ENCODE measurements around the gene CIAO3. TPM values are rescaled to one million over a fixed set of nuclear protein-coding genes. Genes with fewer than 3 reads are reported as not detected.

CIAO3 gene
- total RNA-seq, 1 experiment from 2014 or later = 50.9 TPM

- DNase-seq (ENCODE audit: low spot score) = no peak
- H3K27ac Mint-ChIP-seq = no peak overlapping the region
- no peaks in the 10 kb centered on the region for H3K9me3 Mint-ChIP-seq
- ATAC-seq = no peak
- H3K4me1 Mint-ChIP-seq = peaks cover 9% of the 10 kb centered on the region
- TF ChIP-seq IRF1 (CRISPR knock-in tag; IDR thresholded peaks at IDR 0.05) (no peak), ETV6 (CRISPR knock-in tag; IDR thresholded peaks at IDR 0.05) (no peak)
- H3K27me3 Mint-ChIP-seq (ENCODE audit: low read depth) = peaks cover 9% of the 10 kb centered on the region
- no peaks in the 10 kb centered on the region; the same call in 1 of the 2 replicates for H3K36me3 Mint-ChIP-seq
- ChIA-PET CTCF (interaction anchor here (0.8 to 6.9 kb wide), 2 partner anchors 9 to 10 kb away, joined by 4 to 90 read pairs; partner anchors contain the start of gene METRN), POLR2A (no interaction called here)
- no peak overlapping the region for H3K4me3 Mint-ChIP-seq
Observed at GRCh38 chr16:723695-724094, 17.1 kb downstream of the CIAO3 start.

GRCh38 chr16:722835-723633 lies 17.8 kb downstream of the CIAO3 start:
- peaks cover 9% of the 10 kb centered on the region for H3K27me3 Mint-ChIP-seq (ENCODE audit: low read depth)
- no peaks in the 10 kb centered on the region; the same call in 1 of the 2 replicates for H3K36me3 Mint-ChIP-seq
- no peaks in the 10 kb centered on the region for H3K9me3 Mint-ChIP-seq
- H3K4me1 Mint-ChIP-seq = peaks cover 9% of the 10 kb centered on the region
- no peak overlapping the region for H3K27ac Mint-ChIP-seq
- no peak for TF ChIP-seq HMGA2 (CRISPR knock-in tag; IDR thresholded peaks at IDR 0.05)
- no peak for TF ChIP-seq MYBL2 (CRISPR knock-in tag; IDR thresholded peaks at IDR 0.05)
- no peak for TF ChIP-seq JAZF1 (CRISPR knock-in tag; IDR thresholded peaks at IDR 0.05)
- no peak for TF ChIP-seq ZNF317 (CRISPR knock-in tag; IDR thresholded peaks at IDR 0.05; ENCODE audit: borderline replicate concordance, low read depth)
- no peak for TF ChIP-seq FOXJ3 (CRISPR knock-in tag; IDR thresholded peaks at IDR 0.05; ENCODE audit: borderline replicate concordance)
- no peak for TF ChIP-seq FOXK1 (CRISPR knock-in tag; IDR thresholded peaks at IDR 0.05)
- no peak for TF ChIP-seq ZNF423 (CRISPR knock-in tag; IDR thresholded peaks at IDR 0.05)
- ChIA-PET POLR2A (no interaction called here), CTCF (interaction anchor here (2.6 to 6.9 kb wide), 3 partner anchors 9 to 18 kb away, joined by 19 to 90 read pairs (median 28); partner anchors contain the start of genes CIAO3 and METRN)
- no peak for DNase-seq (ENCODE audit: low spot score)
- no peak for ATAC-seq
- no peak overlapping the region for H3K4me3 Mint-ChIP-seq

- H3K27me3 Mint-ChIP-seq (ENCODE audit: low read depth) = peaks cover 9% of the 10 kb centered on the region
- ChIA-PET CTCF (interaction anchor here (0.6 to 2.8 kb wide), 14 partner anchors 8 to 658 kb away, joined by 3 to 28 read pairs (median 10); partner anchors contain the start of genes CHTF18, CIAO3 and RPUSD1), POLR2A (interaction anchor here (0.6 to 2.9 kb wide), 5 partner anchors 8 to 85 kb away, joined by 3 to 10 read pairs (median 5); partner anchors contain the start of genes CIAO3 and WDR24)
- TF ChIP-seq, protein P1, sequence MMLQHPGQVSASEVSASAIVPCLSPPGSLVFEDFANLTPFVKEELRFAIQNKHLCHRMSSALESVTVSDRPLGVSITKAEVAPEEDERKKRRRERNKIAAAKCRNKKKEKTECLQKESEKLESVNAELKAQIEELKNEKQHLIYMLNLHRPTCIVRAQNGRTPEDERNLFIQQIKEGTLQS (CRISPR knock-in tag; conservative IDR thresholded peaks at IDR 0.05) = peak; percentile 24; the same call in 1 of the 2 replicates
- TF ChIP-seq MYBL2 (CRISPR knock-in tag; IDR thresholded peaks at IDR 0.05) (0 out of 2 replicates have a peak, but pooled peaks have one; percentile 7), ZNF281 (CRISPR knock-in tag; IDR thresholded peaks at IDR 0.05) (no peak), MAX (CRISPR knock-in tag; IDR thresholded peaks at IDR 0.05) (0 out of 2 replicates have a peak, but pooled peaks have one; percentile 4), ZNF416 (CRISPR knock-in tag; IDR thresholded peaks at IDR 0.05) (no peak), ZNF317 (CRISPR knock-in tag; IDR thresholded peaks at IDR 0.05; ENCODE audit: borderline replicate concordance, low read depth) (no peak), ZBTB21 (CRISPR knock-in tag; IDR thresholded peaks at IDR 0.05; ENCODE audit: borderline replicate concordance) (0 out of 2 replicates have a peak, but pooled peaks have one; percentile 1), ATF6 (CRISPR knock-in tag; IDR thresholded peaks at IDR 0.05) (no peak)
- H3K4me1 Mint-ChIP-seq = peaks cover 9% of the 10 kb centered on the region
- H3K4me3 Mint-ChIP-seq = no peak overlapping the region
- no peaks in the 10 kb centered on the region; the same call in 1 of the 2 replicates for H3K36me3 Mint-ChIP-seq
- no peaks in the 10 kb centered on the region for H3K9me3 Mint-ChIP-seq
- no peak for DNase-seq (ENCODE audit: low spot score)
- no peak overlapping the region for H3K27ac Mint-ChIP-seq
- ATAC-seq = no peak
Observed at GRCh38 chr16:721765-722540, 18.8 kb downstream of the CIAO3 start.
